LNCaP clone FGC (cell line): ENCODE results near the gene RFX2.

ENCODE experiments used
- DNase-seq: peaks from one replicate; pipeline ENCODE4 v3.0.0-alpha.2; 2011; ENCODE audit warnings: low read depth
- H3K4me3 ChIP-seq: 2 replicates; pipeline ENCODE4 v1.5.1; 2011; ENCODE audit warnings: mild to moderate bottlenecking, low read depth, low read length, control low read depth
- CTCF ChIP-seq: IDR thresholded peaks from 2 replicates; pipeline ENCODE4 v1.5.1; 2012; ENCODE audit warnings: mild to moderate bottlenecking; ENCODE audit not compliant: control insufficient read depth, insufficient read depth; ENCODE audit errors: extremely low read depth

RFX2 gene

GRCh38 chr19:5953680-5954213, 156.6 kb downstream of the RFX2 start:
- TF ChIP-seq CTCF, result no peak
- H3K4me3 ChIP-seq, result no peak overlapping the region
- DNase-seq, result no peak

GRCh38 chr19:5953030-5953589, 157.2 kb downstream of the RFX2 start:
- H3K4me3 ChIP-seq, result no peak overlapping the region
- no peak for TF ChIP-seq CTCF
- no peak for DNase-seq

- no peak overlapping the region for H3K4me3 ChIP-seq
- no peak for TF ChIP-seq CTCF
- no peak for DNase-seq
Measured at GRCh38 chr19:5952193-5953029, 157.9 kb downstream of the RFX2 start.

- no peak for DNase-seq
- H3K4me3 ChIP-seq, result no peak overlapping the region
- TF ChIP-seq CTCF, result no peak
Measured at GRCh38 chr19:5951338-5951861, 158.9 kb downstream of the RFX2 start.

GRCh38 chr19:5950741-5951140, 159.6 kb downstream of the RFX2 start:
- no peak for DNase-seq
- H3K4me3 ChIP-seq, result no peak overlapping the region
- TF ChIP-seq CTCF, result no peak

GRCh38 chr19:5949792-5950305, 160.5 kb downstream of the RFX2 start:
- no peak for TF ChIP-seq CTCF
- H3K4me3 ChIP-seq, result no peak overlapping the region
- DNase-seq, result no peak
